H54 (cell line): Measurements from ENCODE around the gene KLHL25.
A peak's percentile ranks its signal among the peaks of the same experiment; 100 is the strongest.
"Not testable (repeated sequence)": the region's sequence is repeated elsewhere in the genome, so short reads cannot be mapped to it uniquely, and the experiment has no call there.

Experiments
- DNase-seq: peaks from one replicate; pipeline ENCODE4 v3.0.0; 2011; ENCODE audit warnings: low spot score, mixed read lengths; ENCODE audit not compliant: insufficient read length
- FAIRE-seq: peaks from 3 replicates; lab custom pipeline; 2011; peaks lifted over from hg19 to GRCh38; lab: Jason Lieb, UNC
- POLR2A ChIP-seq: IDR thresholded peaks from 2 replicates; pipeline ENCODE4 v1.6.1; 2011; ENCODE audit warnings: low read depth, mild to moderate bottlenecking, low read length

KLHL25 gene

DNA sequence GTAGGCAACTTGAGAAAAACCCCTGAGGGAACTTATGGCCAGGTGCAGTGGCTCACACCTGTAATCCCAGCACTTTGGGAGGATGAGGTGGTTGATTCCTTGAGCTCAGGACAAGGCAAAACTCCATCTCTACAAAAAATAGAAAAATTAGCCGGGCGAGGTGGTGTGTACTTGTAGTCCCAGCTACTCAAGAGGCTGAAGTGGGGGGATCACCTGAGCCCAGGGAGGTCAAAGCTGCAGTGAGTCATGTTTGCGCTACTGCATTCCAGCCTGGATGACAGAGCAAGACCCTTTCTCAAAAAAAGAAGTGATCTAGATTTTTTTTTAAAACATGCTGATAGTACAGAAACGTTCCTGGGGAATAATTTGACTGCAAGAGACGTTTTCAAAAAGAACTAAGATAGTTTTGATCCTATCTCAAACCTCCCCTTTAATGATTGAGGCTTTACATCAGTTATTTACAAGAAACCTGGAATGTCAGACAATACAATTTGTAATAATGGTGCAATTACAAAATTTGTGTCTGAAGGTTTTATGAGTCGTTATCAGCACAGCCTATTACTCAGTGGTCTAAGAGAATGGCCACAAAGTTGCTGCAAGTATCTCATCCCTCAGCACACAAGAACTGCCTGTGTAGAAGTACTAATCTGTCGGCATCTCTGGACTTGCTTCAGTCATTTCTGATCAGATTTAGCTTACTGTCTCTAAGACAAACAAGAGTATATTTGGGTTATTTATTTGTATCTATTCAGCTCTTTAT lies 32.2 kb upstream of the KLHL25 start:
- TF ChIP-seq POLR2A: no peak
- FAIRE-seq: no peak
- no peak for DNase-seq

DNA sequence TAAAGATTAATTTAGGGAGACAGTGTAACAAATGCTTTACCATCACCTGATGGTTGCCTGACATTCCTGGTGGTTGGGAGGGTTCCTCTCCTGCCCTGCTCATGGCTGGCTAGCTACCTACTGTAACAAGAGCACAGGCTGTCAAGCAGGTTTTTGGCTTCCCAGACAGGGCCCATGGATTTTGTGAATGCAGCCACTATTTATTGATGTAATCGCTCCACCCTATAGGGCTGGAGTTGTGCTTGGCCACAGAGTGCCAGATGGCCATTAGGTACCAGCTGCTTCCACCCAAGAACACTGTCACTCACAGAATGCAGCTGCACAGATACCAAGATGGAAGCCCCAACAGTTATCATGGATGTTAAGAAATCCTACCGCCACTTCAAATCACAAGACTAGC lies 31.0 kb upstream of the KLHL25 start:
- FAIRE-seq (no peak), DNase-seq (no peak)
- no peak for TF ChIP-seq POLR2A

DNA sequence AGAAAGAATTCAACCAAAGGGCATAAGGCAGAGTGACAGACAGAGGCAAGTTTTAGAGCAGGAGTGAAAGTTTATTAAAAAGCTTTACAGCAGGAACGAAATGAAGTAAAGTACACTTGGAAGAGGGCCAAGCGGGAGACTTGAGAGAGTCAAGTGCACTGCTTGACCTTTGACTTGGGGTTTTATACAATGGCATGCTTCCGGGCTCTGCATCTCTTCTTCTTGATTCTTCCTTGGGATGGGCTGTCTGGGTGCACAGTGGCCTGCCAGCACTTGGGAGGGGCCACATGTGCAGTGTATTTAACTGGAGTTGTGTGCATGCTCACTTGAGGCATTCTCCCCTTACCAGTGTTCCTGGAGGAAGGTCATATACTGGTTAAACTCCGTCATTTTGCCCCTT lies 30.4 kb upstream of the KLHL25 start:
- TF ChIP-seq POLR2A: no peak
- DNase-seq: no peak
- no peak for FAIRE-seq

DNA sequence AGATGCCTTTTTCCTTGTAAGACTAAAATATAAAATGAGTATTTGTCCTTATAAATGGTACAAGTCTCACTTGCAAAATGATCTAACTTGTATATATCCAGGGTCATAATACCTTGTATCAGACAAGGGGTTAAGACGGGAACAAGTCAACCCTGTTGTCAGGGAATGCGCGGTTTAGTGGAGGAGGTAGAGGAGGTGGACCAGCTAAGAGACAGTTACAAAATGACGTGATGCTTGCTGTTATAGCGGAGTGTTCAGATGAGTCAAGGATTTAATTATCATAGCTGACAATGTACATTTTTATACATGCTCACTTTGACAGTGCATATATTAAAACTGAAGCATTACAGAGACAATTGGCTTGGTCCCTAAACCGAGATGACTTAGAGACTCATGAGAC lies 26.8 kb upstream of the KLHL25 start:
- TF ChIP-seq POLR2A: no peak
- FAIRE-seq (no peak), DNase-seq (no peak)

DNA sequence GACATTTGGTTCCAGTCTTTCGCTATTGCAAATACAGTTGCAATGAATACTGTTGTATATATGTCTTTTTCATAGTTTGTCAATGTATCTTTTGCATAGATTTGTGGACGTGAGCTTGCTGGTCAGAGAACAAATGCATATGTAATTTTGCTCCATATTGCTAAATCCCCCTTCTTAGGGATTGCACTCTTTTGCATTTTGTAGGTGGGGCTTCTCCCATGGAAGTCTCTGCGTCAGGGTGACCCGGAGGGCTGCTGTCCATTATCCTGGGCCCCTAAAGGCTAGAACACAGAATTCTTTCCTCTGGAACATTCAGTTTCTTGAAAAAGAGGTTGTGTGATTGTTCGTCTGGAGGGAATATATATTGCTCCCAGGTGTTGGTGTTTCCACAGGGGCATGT lies 25.2 kb upstream of the KLHL25 start:
- DNase-seq (no peak), FAIRE-seq (no peak)
- TF ChIP-seq POLR2A: no peak

DNA sequence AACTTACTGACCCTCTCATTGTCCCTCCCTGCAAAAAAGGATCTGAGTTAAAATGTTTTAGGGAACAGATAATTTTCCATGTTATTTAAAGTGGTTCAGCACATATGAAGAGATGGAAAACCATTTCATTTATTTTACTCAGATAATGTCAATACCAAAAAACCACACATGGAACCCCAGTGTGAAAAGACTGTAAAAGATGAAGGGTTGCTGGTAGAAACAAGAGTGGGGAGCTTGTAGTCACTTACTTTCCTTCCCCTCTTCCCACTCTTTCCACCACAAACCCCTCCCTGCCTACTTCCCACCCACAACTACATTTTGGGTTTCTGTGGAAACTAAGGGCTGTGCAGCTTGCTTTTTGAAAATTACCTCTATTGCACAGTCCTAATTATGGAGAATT lies 18.5 kb upstream of the KLHL25 start:
- DNase-seq: no peak
- no peak for FAIRE-seq

DNA sequence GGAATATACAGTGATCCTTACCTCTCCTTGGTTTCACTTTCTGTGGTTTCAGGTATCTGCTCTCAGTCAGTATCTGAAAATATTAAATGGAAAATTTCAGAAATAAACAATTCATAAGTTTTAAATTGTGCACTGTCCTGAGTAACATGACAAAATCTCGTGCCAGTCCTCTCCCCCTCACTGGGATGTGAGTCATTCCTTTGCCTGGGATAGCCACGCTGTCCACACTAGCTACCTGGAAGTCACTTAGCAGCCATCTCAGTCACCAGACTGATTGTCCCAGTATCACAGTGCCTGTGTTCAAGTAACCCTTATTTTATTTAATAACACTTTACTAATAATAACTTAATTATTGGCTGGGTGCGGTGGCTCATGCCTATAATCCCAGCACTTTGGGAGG lies 15.3 kb upstream of the KLHL25 start:
- FAIRE-seq (no peak), DNase-seq (no peak)

More for the DNA sequence above, 18.5 kb upstream of the KLHL25 start:
- no peak for TF ChIP-seq POLR2A

DNA sequence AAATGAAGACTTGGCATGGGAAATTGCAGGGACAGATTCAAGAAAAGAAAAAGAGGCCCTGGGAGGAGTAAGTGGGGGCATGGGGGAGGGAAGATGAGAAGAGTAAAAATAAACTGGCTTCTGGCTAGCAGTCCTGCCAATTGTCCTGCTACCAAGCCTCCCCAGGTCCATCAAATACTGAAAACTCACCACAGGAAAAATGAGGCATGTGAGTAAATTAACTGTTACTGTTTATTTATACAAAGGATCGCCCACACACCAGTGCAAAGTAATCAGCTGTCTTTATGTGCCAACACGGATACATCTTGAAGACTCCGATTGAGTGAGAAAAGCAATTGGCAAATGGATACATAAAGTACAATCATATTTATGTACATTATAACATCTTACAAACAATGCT lies 10.7 kb upstream of the KLHL25 start:
- DNase-seq (no peak), FAIRE-seq (no peak)
- TF ChIP-seq POLR2A: no peak

More for the DNA sequence above, 15.3 kb upstream of the KLHL25 start:
- no peak for TF ChIP-seq POLR2A

DNA sequence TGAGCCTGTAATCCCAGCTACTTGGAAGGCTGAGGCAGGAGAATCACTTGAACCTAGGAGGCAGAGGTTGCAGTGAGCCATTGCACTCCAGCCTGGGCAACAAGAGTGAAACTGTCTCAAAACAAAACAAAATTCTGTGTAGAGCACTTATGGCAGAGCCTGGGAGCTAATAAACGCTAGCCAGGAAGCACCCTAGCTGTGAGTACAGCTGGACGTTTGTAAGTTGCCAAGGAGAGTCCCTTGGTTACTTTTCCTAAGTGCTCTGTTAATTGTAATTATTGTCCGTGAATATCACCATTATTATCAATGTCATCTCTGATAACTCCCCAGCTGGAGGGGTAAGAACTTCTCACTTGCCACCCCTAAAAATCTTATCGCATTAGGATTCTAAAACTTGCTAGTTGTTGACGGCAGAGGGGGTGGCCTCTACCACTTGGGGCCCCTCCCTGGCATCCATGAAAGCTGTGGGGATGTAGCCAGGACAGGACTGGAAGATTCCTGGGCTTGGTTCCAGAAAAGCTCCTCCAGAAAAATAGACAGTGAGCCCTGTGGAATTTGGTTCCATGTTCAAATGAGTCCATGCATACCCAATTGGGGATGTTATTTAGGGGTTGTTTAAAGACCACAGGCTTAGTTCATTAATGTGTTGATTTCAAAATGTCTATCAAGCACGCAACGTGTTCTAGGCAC lies 9.9 kb upstream of the KLHL25 start:
- TF ChIP-seq POLR2A: no peak
- DNase-seq (no peak), FAIRE-seq (no peak)

DNA sequence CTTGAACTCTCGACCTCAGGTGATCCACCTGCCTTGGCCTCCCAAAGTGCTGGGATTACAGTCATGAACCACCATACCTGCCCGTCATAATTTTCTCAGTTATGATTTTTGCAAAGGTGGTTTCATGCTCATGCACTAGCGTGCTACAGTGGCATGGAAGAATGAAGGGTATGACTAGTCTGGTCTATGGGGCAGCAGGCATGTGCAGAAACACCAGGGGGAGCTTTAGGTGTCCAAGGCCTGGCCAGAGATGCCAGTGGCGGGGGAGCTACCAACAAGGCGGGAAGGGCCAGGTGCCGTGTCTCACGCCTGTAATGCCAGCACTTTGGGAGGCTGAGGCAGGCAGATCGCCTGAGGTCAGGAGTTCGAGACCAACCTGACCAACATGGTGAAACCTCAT lies 7.9 kb upstream of the KLHL25 start:
- not testable (repeated sequence) for DNase-seq, FAIRE-seq

DNA sequence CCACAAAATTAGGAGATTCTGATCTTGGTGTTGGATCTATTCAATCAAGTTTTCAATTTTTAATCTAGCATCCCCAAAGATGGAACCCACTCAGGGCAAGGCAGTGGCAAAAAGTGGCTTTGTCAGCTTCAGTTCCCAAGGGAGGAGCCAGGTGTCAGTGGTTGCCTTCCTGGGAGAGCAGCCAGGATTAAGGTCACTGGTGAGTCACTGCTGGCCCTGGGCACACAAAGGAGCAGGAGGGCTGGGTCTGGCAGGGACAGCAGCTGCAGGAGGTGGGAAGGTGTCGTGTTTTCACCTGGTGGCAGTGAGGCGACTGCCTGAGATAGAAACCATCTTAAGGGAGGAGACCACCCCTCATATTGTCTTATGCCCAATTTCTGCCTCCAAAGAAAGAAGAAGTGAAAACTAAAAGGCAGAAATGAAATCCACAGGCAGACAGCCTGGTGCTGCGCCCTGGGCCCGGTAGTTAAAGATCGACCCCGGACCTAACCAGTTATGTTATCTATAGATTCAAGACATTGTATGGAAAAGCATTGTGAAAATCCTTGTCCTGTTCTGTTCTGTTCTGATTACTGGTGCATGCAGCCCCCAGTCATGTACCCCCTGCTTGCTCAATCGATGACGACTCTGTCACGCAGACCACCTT lies 5.9 kb upstream of the KLHL25 start:
- FAIRE-seq (peak; percentile 33), DNase-seq (peak; percentile 80)
- no peak for TF ChIP-seq POLR2A

DNA sequence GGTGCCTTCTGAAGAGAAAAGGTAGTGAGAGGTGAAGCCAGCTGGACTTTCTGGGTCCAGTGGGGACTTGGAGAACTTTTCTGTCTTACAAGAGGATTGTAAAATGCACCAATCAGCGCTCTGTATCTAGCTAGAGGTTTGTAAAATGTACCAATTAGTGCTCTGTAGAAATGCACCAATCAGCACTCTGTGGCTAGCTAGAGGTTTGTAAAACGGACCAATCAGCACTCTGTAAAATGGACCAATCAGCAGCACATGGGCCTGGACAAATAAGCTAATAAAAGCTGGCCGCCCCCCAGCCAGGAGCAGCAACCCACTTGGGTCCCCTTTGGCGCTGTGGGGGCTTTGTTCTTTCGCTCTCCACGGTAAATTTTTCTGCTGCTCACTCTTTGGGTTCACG lies 1.6 kb upstream of the KLHL25 start:
- not testable (repeated sequence) for FAIRE-seq

DNA sequence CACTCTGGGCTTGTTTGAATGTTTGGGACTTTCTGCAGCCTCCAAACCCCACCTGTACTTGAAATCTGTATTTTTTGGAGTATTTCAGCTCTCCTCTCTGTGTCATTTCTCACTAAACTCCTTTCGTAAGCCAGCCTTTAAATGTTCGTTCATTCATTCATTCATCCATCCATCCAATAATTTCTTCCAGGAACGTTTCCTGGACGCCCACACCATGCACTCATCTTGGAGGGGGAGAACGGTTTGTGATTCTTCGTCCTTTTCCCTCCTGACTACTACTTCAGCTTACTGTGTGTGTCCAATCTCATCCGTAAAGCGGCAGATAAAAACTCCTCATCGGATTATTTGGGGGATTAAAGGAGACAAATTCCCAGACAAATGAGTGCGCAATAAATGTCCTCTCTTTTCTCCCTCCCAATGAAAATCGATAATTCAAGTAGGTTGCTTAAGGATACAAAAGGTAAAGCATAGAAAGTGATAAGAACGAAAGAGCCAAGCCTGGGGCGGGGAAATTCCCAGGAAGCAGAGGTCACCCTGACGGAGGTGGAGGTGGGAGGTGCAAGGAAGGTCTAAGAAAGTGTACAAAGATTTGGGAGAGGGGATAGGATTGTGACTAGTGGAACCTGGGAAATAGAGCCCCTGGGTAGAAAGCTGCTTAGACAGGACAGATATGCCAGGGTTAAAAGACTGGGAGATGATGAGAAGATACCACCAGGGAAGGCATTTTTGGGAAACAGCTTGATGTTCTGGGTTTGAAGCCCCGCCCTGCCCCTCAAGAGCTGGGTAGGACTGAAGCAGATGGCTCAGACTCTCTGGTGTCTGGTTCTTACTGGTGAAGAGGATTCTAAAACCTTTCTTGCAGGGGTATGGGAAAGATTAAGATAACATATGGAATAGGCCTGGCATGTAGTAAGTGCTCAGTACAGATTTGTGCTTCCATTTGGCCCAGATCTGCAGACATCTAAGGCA lies 896 bp upstream of the KLHL25 start:
- FAIRE-seq: no peak
- TF ChIP-seq POLR2A: no peak
- DNase-seq: no peak

More for the DNA sequence above, 1.6 kb upstream of the KLHL25 start:
- DNase-seq: not testable (repeated sequence)
